Kidney epithelial cell (primary cell): Measurements from ENCODE around the gene CCDC15. TPM values are rescaled to one million over a fixed set of nuclear protein-coding genes. Genes with fewer than 3 reads are reported as not detected.
A peak's percentile ranks its signal among the peaks of the same experiment; 100 is the strongest.

Source experiments
- DNase-seq: peaks from one replicate; pipeline ENCODE4 v3.0.0-alpha.2; 2010; ENCODE audit warnings: low read depth
- H3K27me3 ChIP-seq: 2 replicates; pipeline ENCODE4 v1.6.0; 2011; ENCODE audit warnings: low read length; ENCODE audit not compliant: control insufficient read depth, insufficient read depth
- H3K36me3 ChIP-seq: 2 replicates; pipeline ENCODE4 v1.5.1; 2011; ENCODE audit warnings: low read length; ENCODE audit not compliant: control insufficient read depth, insufficient read depth
- H3K4me3 ChIP-seq: 2 replicates; pipeline ENCODE4 v1.5.1; 2011; ENCODE audit warnings: low read depth, mild to moderate bottlenecking, control low read depth, low read length
- CTCF ChIP-seq: IDR thresholded peaks from 2 replicates; pipeline ENCODE4 v1.5.1; 2011; ENCODE audit warnings: mild to moderate bottlenecking, moderate library complexity, low read length, control low read depth, inconsistent platforms; ENCODE audit not compliant: insufficient read depth, poor library complexity, severe bottlenecking
- total RNA-seq: library from RNA; depleted of rRNA; stranded (reverse); fragments of >200 nt; gene quantifications from 2 replicates; pipeline ENCODE4 v1.2.3, GENCODE V29; 2015

The CCDC15 gene
- total RNA-seq, 1 donor from 2014 or later, result 3.1 TPM

- no peak for TF ChIP-seq CTCF
- no peaks in the 10 kb centered on the region for H3K36me3 ChIP-seq
- H3K4me3 ChIP-seq, result no peak overlapping the region
- H3K27me3 ChIP-seq, result no peaks in the 10 kb centered on the region
- no peak for DNase-seq
Measured at GRCh38 chr11:124930799-124931198, 23.2 kb upstream of the CCDC15 start.

- Histone ChIP-seq H3K36me3 (no peaks in the 10 kb centered on the region), H3K27me3 (no peaks in the 10 kb centered on the region), H3K4me3 (no peak overlapping the region)
- TF ChIP-seq CTCF, result peak; percentile 20
- peak; percentile 44 for DNase-seq
Measured at GRCh38 chr11:124934862-124935547, 19.0 kb upstream of the CCDC15 start.

- no peak for TF ChIP-seq CTCF
- Histone ChIP-seq H3K36me3 (no peaks in the 10 kb centered on the region), H3K27me3 (no peaks in the 10 kb centered on the region), H3K4me3 (no peak within 1 kb of the TSS)
- no peak for DNase-seq
Measured at GRCh38 chr11:124935548-124936514, 18.2 kb upstream of the CCDC15 start, which contains the start of gene HEPACAM. Gene HEPACAM, minus strand, starts transcription at chr11:124936047. Its CDS starts 41 bp downstream, at chr11:124936006.

GRCh38 chr11:124937336-124937935 is 16.6 kb upstream of the CCDC15 start:
- no peaks in the 10 kb centered on the region for H3K36me3 ChIP-seq
- DNase-seq, result no peak
- H3K27me3 ChIP-seq, result no peaks in the 10 kb centered on the region
- no peak for TF ChIP-seq CTCF
- H3K4me3 ChIP-seq, result no peak overlapping the region

GRCh38 chr11:124938206-124938765 is 15.7 kb upstream of the CCDC15 start:
- Histone ChIP-seq H3K36me3 (no peaks in the 10 kb centered on the region), H3K4me3 (no peak overlapping the region), H3K27me3 (no peaks in the 10 kb centered on the region)
- no peak for DNase-seq
- no peak for TF ChIP-seq CTCF
